NCI-H2227 (cell line): Measurements from ENCODE around the gene S1PR3.

Experiments used
- DNase-seq: peaks from one replicate; lab custom pipeline; 2025; ENCODE audit not compliant: unreplicated experiment; lab: John Stamatoyannopoulos, UW

The S1PR3 gene

DNA sequence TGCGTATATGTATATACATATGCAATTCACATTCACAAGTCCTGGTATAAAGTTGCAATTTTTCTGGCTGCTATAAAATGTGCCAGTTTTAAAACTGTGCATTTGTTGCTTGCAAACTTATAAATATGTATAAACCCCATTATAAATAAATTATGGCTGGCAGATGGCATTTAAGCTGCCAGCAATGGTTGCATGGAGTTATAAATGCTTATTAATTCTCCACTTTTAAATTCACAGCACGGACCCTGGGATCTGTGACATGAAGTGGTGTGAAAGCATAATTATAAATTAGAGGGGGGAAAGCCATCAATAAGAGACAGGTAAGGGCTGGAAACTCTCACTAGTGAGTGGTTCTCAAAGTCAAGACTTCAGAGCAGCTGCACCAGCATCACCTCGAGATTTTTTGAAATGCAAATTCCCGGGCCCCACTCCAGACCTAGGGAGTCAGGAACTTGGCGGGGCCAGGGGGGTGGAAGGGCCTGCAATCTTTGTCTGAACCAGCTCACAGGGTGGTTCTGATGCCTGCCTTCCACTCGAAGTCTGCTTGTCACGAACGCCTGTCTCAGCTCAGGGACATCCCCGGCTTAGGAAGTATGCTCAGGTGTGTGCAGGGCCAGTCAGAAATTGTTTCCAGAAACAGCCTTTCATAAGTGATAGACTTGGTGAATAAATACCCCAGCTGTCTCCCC is 16.9 kb downstream of the S1PR3 start:
- no peak for DNase-seq

DNA sequence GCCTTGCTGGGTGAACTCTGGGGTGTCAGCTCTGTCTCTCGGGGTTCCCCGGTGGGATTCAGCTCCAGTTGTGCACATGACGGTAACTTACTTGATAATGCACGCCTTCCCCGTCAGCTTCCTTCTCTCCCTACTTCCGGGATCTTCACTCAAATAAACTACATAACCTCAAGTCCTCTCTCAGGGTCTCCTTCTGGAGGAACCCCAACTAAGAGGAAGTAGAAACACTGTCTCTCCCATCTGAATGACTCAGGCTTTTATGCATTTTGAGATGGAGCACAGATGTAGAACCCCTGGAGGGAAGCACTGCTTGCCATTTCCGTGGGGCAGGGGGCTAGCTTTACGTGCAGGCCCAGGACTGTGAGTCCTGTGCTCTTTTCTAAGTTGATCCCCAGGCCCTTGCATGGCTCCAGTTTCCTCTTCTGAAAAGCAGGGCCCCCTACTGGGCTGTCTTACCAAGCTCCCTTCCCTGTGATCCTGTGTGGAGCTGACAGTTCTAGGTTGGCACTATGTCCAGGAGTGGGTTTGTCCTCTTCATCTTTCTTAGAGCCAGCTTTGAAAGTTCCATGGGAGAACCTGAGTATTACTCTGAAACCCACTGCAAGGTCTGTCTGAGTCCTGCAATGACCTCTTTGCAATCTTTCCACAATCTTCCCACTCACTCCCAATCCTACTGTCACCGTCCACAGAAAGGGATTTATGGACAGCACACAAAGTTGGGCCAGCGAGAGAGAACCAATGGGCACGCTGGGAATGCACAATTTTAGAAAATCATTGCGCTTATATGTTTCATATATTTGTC is 17.7 kb downstream of the S1PR3 start:
- DNase-seq: no peak

DNA sequence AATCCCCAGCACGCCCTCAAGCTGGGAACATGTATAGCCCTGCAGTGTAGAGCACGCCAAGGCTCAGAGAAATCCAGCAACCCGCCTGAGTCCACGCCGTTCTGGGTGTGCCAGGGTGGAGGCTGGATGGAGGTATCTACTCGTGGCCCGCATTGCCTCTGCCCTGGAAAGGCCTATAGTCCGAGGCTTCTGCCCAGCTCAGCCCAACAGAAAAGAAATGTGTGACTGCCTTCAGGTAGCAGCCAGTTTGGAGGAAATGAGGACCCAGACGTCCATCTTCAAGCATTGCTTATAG is 18.2 kb downstream of the S1PR3 start:
- DNase-seq: no peak

DNA sequence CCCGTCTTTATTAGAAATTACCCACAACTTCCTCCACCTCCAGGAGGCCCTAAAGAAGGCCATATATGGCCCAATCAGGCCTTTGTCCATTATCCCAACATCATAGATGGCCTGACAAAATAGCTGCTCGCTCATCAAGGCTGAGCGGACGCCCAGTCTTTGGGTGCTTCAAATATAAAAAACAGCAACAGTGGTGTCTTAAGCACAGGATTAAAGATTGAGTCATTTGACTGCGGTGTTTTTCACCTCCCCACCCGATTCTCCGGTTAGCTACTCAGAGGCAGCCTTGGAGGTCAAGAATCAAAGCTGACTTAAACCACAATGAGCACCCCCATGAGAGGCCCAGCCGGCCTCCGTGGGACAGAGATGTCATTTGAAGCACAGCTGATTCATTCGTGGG is 18.8 kb downstream of the S1PR3 start:
- DNase-seq: no peak

DNA sequence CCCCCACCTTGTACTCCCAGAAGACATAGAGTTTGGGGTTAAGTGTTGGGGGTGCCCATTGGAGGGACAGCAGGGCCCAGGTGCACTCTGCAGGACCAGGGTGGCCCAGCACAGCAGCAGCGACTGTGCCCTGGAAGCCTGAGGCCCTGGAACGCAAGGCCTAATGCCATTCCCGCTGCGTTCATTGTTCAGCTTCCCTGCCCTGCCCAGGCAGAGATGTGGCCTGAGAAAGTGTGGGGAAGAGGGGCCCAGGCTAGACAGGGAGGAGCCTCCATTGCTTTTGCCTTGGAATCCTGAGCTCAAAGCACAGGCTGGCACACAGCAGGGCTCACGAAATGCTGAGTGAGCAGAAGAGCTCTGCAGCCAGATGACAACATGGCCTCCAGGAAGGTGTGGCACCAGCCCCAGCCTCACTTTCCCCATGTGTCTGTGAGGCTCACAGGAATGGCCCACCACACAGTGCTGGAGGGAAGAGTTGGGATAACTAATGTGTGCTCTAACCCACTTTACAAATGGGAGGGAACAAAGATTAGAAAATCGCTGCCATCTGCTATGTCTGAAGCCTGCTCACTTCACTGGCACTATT is 19.4 kb downstream of the S1PR3 start:
- DNase-seq: no peak

DNA sequence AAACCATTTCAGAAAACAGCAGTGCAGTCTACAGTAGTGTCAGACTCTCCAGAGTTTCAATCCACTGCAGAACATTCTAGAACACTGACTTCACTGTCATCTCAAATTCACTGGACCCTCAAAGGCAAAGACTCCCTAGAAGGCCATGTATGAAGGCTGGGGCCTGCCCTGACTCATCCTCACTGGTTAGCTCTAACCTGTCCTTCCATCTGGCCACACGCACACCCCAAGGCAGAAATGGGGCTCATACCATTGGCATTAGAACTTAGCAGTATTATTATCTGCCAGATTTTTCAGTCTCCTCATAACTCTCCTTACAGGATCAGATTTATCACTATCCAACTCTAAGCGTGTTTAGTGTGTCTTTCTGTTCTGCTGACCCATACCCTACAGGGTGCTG is 20.4 kb downstream of the S1PR3 start:
- no peak for DNase-seq

DNA sequence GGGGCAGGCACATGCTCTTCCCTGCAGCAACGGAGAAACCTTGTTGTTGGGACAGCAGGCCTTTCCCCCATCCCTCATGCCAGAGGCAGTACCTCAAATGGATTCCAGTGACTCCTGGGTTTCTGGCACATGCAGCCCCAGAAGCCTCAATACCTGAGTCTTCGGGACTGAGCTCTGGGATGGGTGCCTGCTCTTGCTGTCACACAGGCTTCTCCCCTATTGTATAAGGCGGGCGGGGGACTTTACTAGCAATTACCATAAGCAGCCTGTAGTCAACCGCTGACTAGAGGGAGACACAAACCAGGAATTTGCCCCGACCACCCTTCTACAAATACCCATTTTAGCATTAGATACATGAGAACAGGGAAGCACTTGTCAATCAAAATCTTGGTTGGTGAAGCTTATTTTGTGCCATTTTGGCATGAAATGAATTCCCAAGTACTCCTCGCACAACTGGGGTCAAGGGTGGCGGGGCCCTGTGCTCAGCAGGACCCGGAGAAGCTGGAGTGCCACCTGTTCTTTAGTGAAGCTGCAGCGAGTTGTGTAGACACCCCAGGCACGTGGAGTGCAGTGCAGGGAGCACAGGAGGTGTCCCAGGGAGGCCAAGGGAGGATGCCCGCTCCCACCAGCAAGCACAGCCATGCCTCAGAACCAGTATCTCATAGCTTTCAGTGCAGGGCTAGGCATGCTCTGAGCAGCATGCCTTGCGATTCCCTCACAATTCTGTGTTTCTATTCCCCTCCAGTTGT is 21.2 kb downstream of the S1PR3 start:
- no peak for DNase-seq

DNA sequence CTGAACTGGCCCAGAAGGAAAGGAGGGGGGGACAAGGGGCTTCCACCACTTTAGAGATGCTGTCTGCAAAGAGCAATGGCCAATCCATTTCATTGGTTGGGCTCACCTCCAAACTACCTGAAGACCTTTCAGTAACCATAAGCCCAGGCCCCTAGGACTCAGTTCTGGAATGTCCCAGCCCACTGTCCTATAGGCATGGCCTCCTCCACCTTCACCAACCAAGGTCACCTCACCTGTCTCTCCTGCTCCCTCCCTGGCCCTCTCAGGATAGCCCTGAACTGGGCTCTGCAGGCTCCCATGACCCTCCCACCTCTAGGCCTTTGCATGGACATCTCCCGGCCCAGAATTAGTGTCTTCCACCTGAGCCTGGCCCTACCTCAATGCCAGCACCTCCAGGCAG is 22.4 kb downstream of the S1PR3 start:
- no peak for DNase-seq

DNA sequence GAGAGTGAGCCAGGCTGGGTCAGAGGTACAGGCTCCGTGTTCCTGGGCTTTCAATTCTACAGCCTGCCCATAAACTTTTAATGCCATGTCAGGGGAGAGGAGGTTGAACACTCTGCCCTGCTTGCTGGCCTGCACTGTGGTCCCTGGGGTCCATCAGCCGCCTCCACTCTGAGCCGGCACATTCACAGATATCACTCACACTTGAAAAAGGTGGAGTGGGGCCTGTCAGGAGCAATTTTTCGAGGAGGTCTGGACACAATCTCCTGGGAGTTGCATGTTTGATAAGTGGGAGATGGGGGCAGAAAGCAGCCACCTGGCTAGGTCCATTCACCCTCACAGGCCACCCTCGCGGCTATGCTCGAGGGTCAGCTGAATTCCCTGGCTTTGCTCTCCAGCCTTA is 22.9 kb downstream of the S1PR3 start:
- DNase-seq: no peak

DNA sequence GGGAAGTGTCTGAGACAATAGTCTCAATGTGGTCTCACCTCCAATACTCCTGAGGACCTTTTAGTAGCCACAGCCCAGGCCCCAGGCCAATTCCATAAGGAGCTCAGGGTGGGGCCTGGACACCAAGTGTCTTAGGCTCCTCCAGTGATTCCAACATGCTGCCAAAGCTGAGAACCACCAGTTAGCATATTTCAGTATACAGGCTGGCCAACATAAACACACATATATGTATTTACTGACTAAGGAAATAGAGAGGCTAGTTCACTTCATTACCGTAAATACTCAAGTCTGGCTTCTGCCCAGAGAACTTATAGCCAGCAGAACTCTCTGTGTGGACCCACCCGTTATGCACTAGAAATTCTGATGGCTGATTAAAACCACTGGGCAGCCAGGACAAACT is 24.1 kb downstream of the S1PR3 start:
- DNase-seq: no peak

DNA sequence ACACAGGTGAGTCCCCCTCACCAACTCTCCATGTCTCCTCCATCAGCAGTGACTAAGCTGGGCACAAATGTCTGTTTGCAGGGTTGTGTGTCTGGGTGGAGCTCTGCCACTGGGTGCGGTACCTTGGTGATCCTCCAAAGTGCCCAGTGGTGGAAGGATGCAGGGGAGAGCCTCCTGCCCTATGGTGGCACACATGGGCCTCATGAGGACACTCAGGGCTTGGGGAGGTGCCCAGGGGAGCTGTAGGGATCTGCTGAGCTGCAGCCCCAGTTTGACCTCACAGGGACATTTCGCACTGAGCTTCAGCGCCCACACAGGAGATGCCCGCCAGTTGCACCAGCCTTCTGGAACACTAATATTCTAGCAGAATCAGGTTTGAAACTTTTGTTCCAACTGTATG is 29.5 kb downstream of the S1PR3 start:
- no peak for DNase-seq

DNA sequence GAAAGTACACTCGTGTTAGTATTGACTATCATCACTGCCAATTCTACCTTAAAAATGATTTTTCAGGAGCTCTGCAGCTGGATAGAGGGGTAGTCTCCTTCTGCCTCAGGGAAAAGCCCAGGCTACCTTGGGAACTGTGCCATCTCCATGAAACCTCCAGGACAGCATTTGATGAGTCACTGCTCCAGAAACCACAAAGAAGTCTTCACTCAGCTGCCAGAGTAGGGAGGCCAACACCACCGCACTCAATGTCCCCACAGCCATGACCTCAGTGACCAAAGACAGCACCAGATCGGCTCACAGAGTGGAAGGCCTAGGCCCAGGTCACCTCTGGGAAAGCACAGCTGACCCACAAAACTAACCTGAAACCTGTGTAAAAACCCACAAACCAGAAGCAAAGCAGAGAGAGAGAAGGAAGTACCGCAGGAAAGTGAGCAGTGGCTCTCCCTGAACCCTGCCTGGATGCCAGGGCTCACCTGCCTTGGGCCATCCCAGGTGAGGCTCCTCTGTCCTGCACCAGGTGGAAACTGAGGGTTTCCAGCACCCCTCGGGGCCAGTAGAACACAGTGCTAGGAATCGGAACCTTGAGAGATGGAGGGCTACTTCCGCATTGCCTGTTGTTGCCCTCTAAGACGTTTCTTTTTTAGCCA is 30.0 kb downstream of the S1PR3 start:
- DNase-seq: no peak

DNA sequence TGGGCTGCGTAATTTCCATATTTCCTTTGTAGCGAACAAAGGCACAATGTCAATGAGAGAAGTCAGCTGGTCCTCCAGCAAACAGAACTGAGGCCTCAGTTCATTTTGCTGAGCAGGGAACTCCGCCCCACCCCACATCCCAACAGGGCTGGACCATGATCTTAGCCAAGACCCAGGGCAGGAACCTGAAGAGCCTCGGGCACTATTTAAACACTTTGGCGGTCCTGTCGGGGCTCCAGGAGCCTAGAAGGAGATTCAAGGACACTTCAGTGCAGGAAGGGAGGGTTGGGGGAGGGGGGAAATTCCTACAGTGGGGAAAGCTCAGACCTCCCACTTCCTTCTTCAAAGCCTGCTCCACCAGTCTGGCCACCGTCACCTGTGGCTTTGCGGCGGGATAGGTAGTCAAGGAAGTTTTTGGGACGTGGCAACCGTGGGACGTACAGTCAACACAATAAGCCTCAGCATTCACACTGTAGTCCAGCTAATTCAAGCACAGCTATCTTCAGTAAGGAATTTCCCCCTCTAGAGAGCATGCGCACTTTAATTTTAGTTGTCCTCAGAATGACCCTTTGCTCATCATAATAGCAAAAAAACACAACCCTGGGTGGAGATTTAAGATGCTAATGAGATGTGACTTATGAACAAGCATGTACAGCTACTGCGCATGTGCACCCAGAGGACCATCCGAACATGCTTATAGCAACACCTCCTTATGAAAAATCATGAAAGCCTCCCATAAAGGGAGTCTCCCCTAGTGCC is 30.9 kb downstream of the S1PR3 start:
- no peak for DNase-seq

DNA sequence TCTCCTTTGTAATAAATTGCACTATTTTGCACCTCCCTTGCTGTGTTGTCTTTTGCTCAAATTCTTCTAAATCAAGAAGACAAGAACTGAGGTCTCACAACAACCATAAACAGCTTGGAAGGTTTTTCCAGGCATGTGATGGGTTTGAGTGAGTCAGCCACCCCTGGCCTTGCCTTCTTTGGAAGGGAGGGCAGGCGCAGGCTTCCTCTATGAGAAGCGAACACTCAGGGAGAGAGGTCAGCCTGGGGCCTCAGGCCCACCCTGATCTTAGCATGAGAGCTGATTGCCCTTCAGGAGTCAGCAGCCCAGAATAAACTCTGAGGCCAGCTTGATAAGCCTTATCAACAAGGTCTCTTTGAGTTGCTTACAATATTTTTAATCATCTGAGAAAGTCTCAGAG is 31.6 kb downstream of the S1PR3 start:
- no peak for DNase-seq

DNA sequence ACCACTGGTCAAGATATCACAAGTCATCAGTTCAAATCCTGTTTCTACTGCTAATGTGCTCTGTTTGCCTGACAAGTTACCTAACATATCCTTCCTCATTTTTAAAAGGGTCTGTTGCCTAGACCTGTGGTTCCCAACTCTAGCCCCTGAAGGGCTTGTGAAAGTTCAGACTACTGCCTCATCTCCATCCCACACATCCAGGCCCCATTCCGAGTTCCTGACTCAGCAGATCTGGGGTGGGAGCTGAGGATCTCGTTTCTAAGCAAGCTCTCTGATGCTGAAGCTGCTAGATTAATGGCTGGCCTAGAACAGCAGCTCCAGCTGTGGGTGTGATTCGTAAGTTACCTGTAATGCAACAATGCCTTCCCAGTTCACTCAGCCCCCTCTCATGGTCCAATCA is 32.5 kb downstream of the S1PR3 start:
- DNase-seq: no peak

DNA sequence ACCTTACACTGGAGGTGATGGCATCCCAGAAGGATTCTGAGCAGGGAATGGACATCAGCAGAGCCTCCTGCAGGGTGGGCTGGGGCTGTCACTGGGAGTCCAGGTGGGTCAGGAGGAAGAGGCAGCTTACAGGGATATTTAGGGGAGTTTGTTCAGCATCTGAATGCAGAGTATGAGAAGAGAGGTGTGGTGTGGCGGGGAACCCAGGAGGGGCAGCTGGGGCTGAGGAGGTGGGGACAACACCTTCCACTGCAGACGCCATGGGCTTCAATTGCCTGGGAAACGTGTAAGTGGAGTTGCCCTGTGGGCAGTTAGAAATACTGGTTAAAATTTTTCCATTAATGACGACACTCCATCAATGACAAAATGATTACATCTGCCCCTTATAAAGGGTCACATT is 33.5 kb downstream of the S1PR3 start:
- DNase-seq: no peak

DNA sequence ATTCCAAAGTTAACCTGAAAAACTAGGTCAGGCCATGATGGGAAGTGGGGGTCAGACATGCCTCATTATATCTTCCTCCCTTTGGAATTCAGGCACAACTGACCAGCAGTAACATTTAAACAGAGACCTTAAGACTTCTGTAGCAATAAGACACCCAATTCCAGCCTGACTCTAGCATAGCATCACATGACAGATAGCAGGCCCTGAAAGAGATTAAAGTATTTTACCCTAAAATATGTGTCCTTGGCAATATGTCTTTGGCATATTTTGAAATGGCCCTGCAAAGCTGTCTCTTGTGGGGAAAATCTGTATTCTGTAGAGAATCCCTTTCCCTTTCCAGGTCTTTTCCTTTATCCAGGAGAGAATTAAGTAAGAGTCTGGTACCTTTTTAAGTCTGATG is 34.3 kb downstream of the S1PR3 start:
- no peak for DNase-seq

DNA sequence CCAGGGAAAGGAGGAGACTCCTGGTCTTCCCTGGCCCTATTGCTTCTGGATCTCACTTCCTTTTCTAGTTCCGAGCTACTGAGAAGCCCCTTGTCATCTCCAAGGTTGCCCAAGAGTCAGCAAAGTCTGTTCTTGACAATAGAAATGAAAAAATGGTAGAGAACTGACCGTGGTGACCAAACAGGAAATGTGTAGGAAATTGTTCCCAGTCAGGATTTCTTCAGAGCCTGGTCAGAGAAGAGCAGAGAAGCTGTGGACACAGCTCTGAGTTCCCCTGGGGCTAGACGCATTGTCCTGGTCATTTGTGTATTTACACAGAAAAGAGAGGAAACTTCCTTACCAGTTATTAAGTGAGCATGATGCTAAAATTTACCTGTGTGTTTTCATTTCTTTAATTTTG is 35.6 kb downstream of the S1PR3 start:
- DNase-seq: no peak

DNA sequence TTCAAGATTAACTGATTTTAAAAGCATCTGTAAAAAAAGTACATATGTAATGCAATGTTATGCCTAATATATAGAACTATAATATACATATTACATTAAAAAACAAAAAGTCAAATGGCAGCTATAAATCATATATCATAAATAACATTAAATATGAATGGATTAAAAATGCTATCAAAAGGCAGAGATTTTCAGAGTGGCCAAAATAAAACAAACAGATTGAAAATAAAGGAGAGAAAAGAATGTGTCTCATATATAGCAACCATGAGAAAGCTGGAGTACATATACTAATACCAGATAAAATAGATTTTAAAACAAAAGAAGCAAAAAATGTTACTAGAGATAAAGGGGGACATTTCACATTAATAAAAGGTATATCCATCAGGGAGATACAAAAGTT is 38.5 kb downstream of the S1PR3 start:
- DNase-seq: no peak

DNA sequence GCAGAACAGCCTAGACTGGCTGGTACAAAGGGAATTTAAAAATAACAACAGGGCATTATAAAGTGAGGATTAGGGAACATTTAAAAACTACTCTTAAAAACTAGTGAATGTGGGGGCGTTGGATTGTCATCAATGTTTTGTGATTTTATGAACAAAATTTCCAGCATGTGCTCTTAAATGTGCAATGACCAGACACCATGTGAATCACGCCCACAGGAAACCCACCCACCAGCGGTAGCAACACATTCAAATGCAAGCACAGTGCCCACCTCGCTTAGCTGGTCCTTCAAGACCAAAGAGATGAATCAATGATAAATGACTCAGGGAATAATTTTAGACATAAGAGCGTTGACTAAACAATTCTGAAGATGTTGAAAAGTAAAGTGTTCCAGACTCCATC is 40.9 kb downstream of the S1PR3 start:
- no peak for DNase-seq

DNA sequence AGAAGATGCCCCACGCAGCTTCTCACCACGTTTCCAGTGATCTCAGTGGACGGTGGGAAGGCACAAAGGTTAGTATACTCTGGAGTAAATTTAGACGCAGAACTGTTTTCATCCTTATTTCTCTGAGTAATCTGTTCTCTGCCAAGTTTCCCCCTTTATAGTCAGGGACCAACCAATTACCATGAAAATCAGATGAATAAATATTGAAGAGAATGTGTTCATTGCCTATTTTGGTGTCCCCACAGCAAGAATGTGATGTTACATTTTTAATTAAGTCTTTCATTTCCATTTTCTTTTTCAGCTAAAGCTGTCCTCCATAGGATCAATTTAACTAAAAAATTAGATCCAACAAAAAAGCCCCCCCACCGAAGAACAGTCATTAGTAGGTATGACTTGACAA is 41.4 kb downstream of the S1PR3 start:
- DNase-seq: no peak
